ENCODE measurements around the gene IRAK4.

IRAK4 gene

DNA sequence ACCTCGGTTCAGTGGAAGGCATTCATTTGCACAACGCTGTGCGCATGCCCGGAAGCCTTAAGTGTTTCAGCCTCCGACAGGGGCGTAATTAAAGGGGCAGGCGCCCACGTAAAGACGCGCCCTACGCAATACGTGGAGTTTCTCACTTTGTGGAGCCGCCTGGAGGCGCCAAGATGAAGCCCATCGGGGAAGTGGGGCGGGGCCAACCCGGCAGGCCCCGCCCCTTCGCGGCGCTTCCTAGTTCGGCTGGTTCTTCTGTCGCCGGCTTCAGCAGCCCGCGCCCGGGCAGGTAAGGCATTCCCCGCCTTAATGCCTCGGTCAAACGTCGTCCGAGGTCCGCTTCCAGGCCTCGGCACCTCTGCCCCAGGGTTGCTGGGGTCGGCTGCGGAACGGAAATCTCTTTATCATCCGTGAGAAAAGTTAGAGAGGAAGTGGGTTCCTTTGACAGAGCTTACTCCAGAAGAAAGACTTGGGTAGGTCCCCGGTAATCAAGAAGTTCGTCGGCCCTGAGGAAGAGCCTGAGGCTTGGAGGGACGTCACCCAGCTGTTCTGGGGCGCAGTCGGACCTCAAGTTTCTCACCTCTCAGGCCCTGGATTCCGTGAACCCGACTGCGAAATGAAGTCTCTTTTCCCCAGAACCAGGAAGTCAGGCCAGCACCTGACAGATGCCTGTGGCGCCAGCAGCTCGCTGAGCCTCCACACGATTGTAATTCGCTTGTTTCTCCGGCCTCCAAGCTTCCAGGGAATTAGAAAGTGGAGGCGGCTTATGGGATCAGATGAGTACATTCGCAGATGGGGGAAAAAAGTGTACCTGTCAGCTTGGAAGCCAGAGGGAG lies at the start of gene IRAK4, which contains the start of gene PUS7L:
Gene IRAK4 (plus strand): TSS at position 224 of the 836 bp plus-strand sequence. CDS start 9,161 bp downstream, outside the sequence.
Gene PUS7L (minus strand): TSS at position 63 of the 836 bp plus-strand sequence. CDS start 3,545 bp downstream, outside the sequence.
- Histone ChIP-seq H3K9ac (ENCODE audit: low read length) (peak within 1 kb of the TSS; percentile 89), H3K4me1 (ENCODE audit: control insufficient read depth, insufficient read depth, low read length) (peaks cover 21% of the 10 kb centered on the region), H3K9me3 (ENCODE audit: control insufficient read depth, low read length) (no peaks in the 10 kb centered on the region), H3K27me3 (replicated peaks; ENCODE audit: control insufficient read depth, insufficient read depth, low read length) (no peaks in the 10 kb centered on the region), H3K36me3 (ENCODE audit: control insufficient read depth, insufficient read depth, low read length, severe bottlenecking) (peaks cover 7% of the 10 kb centered on the region), H3K4me3 (ENCODE audit: low read length) (peak within 1 kb of the TSS; percentile 90)
- DNase-seq (ENCODE audit: low read depth) = peak; percentile 99

DNA sequence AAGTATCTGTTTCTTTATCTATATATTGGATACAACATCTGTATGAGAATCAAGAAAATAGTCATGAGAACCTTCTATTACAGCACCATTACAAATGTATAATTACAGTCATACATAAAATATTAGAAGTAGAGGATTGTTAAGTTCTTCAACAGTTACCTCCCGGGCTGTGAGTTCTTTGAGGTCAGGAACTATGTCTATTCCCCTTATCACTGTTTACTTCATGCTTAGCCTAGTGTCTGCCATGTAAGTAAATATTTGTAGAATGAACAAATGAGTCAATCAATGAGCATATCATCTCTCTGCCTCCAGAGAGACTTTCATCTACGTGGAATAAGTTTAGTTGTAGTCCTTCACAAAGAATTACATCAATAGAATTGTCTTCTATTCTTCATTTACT lies 47.4 kb upstream of the IRAK4 start:
- DNase-seq (ENCODE audit: low read depth) = no peak
- peaks cover 22% of the 10 kb centered on the region for H3K9me3 ChIP-seq (ENCODE audit: control insufficient read depth, low read length)
- no peaks in the 10 kb centered on the region for H3K4me1 ChIP-seq (ENCODE audit: control insufficient read depth, insufficient read depth, low read length)
- no peak overlapping the region for H3K4me3 ChIP-seq (ENCODE audit: low read length)
- no peaks in the 10 kb centered on the region for H3K36me3 ChIP-seq (ENCODE audit: control insufficient read depth, insufficient read depth, low read length, severe bottlenecking)
- no peak overlapping the region for H3K9ac ChIP-seq (ENCODE audit: low read length)
- peaks cover 4% of the 10 kb centered on the region for H3K27me3 ChIP-seq (replicated peaks; ENCODE audit: control insufficient read depth, insufficient read depth, low read length)

DNA sequence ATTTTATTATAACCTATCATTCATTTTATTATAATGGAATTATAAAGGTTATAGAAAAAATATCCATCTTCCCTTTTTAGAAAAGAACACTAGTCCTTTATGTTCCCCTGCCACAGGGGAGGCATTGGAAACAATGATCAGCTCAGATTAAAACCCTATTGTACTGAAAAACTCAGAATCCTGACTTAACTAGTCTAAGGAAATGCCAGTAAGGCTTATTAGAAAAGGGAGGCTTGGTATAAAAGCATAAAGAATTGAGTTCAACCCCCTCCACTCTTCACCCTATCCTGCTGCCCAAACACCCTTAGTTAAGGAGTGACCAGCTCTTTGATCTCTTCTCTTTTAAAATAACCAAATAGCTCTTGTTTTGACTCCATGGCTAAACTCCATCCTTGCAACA lies 36.1 kb upstream of the IRAK4 start:
- no peak for DNase-seq (ENCODE audit: low read depth)
- peaks cover 5% of the 10 kb centered on the region for H3K4me1 ChIP-seq (ENCODE audit: control insufficient read depth, insufficient read depth, low read length)
- H3K36me3 ChIP-seq (ENCODE audit: control insufficient read depth, insufficient read depth, low read length, severe bottlenecking) = no peaks in the 10 kb centered on the region
- no peaks in the 10 kb centered on the region for H3K9me3 ChIP-seq (ENCODE audit: control insufficient read depth, low read length)
- H3K9ac ChIP-seq (ENCODE audit: low read length) = no peak overlapping the region
- no peak overlapping the region for H3K4me3 ChIP-seq (ENCODE audit: low read length)
- H3K27me3 ChIP-seq (replicated peaks; ENCODE audit: control insufficient read depth, insufficient read depth, low read length) = no peaks in the 10 kb centered on the region

DNA sequence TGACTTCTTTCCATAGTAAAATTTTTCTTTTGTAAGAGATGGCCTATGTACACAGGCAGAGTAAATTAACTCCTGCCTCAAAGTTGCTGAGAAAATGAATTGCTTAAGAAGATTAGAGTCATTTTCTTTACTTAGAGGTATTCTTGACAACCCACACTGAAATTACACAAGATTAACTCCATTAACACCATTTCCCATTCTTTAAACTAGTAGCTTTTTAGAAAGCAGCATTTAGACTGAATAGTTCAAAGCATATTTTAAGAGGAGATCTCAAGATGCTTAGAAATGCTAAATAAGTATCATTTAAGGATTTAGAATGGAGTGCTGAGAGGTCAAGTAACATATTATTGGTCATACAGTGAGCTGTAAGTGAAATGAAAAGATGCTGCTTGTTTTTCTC lies 35.6 kb upstream of the IRAK4 start:
- Histone ChIP-seq H3K4me3 (ENCODE audit: low read length) (no peak overlapping the region), H3K27me3 (replicated peaks; ENCODE audit: control insufficient read depth, insufficient read depth, low read length) (no peaks in the 10 kb centered on the region), H3K9me3 (ENCODE audit: control insufficient read depth, low read length) (no peaks in the 10 kb centered on the region), H3K4me1 (ENCODE audit: control insufficient read depth, insufficient read depth, low read length) (peaks cover 10% of the 10 kb centered on the region), H3K9ac (ENCODE audit: low read length) (no peak overlapping the region), H3K36me3 (ENCODE audit: control insufficient read depth, insufficient read depth, low read length, severe bottlenecking) (no peaks in the 10 kb centered on the region)
- no peak for DNase-seq (ENCODE audit: low read depth)

DNA sequence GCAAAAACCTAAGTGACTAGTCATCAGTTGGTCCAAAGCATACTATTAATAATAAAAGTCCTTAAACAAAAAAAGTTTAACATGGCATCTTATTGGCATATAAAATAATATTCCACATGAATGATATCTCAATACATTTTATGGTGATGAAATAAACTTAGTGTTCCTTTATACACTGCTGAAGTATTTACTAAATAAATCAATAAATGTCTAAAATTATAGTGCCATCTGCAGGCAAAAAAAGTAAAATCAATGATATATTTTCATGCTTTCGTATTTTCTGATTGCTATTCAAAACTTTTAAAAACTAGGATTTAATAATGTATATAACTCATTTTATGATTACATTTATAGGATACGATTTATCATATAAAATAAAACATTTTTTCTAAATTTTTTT lies 30.6 kb upstream of the IRAK4 start:
- no peaks in the 10 kb centered on the region for H3K27me3 ChIP-seq (replicated peaks; ENCODE audit: control insufficient read depth, insufficient read depth, low read length)
- no peaks in the 10 kb centered on the region for H3K9me3 ChIP-seq (ENCODE audit: control insufficient read depth, low read length)
- no peak overlapping the region for H3K4me3 ChIP-seq (ENCODE audit: low read length)
- peaks cover 7% of the 10 kb centered on the region for H3K36me3 ChIP-seq (ENCODE audit: control insufficient read depth, insufficient read depth, low read length, severe bottlenecking)
- peaks cover 10% of the 10 kb centered on the region for H3K4me1 ChIP-seq (ENCODE audit: control insufficient read depth, insufficient read depth, low read length)
- H3K9ac ChIP-seq (ENCODE audit: low read length) = peak overlapping the region; percentile 12
- DNase-seq (ENCODE audit: low read depth) = peak; percentile 63

DNA sequence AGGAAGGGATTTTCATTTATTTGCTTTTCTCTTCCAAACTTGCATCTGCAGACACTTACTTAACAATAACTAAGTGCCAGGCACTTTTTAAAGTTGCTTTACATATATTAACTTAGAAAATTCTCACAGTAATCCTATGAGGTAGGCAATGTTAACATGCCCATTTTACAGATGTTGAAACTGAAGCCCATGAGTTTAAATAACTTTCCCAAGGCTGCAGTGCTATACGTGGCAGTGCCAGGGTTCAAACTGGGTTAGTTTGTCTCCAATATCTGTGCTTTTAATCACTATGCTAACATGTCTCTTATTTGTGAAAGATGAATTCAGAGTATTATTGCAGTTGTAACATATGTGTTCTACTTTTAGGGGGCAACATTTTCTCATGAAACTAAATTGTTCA lies 30.1 kb upstream of the IRAK4 start:
- Histone ChIP-seq H3K4me1 (ENCODE audit: control insufficient read depth, insufficient read depth, low read length) (peaks cover 10% of the 10 kb centered on the region), H3K9ac (ENCODE audit: low read length) (peak overlapping the region; percentile 11), H3K4me3 (ENCODE audit: low read length) (no peak overlapping the region), H3K27me3 (replicated peaks; ENCODE audit: control insufficient read depth, insufficient read depth, low read length) (no peaks in the 10 kb centered on the region), H3K9me3 (ENCODE audit: control insufficient read depth, low read length) (no peaks in the 10 kb centered on the region), H3K36me3 (ENCODE audit: control insufficient read depth, insufficient read depth, low read length, severe bottlenecking) (peaks cover 7% of the 10 kb centered on the region)
- DNase-seq (ENCODE audit: low read depth) = no peak

DNA sequence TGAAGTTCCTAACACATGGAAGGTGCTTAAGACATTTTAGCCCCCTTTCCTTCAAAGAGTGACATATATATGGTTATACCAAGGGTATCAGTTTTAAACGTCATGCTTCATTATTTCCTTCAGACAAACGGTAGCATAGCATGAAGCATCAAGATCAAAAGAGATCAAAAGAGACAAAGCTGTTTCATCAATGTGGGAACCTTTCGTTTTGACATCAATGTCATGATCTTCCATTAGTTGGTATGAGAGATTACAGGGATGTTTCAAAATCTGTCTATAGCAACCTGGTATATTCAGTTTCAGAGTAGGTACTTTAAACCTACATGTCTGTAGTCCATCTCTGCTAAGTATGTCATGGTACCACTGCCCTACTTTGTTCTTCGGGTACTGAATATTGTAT lies 28.5 kb upstream of the IRAK4 start:
- no peak for DNase-seq (ENCODE audit: low read depth)
- Histone ChIP-seq H3K4me1 (ENCODE audit: control insufficient read depth, insufficient read depth, low read length) (peaks cover 10% of the 10 kb centered on the region), H3K4me3 (ENCODE audit: low read length) (no peak overlapping the region), H3K9me3 (ENCODE audit: control insufficient read depth, low read length) (no peaks in the 10 kb centered on the region), H3K27me3 (replicated peaks; ENCODE audit: control insufficient read depth, insufficient read depth, low read length) (no peaks in the 10 kb centered on the region), H3K9ac (ENCODE audit: low read length) (no peak overlapping the region), H3K36me3 (ENCODE audit: control insufficient read depth, insufficient read depth, low read length, severe bottlenecking) (peaks cover 7% of the 10 kb centered on the region)

DNA sequence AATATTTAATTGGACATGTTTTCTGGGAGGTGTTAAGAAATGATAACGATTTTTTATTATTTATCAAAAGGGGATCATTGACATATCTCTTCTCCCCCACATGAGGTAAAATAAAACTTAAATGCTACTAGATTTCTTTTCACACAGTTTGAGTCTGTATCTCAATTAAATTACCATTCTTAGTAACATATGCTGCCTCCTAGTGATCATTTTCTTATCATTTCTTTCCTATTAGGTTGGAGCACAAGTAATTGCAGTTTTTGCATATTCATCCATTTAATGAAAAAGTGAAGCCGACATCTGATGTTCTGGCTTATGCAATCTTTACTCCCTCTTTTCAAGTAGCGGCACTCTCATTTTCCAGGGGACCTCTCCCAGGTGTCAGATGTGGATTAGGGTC lies 25.1 kb upstream of the IRAK4 start:
- DNase-seq (ENCODE audit: low read depth) = no peak
- Histone ChIP-seq H3K9me3 (ENCODE audit: control insufficient read depth, low read length) (no peaks in the 10 kb centered on the region), H3K9ac (ENCODE audit: low read length) (no peak overlapping the region), H3K4me1 (ENCODE audit: control insufficient read depth, insufficient read depth, low read length) (peaks cover 5% of the 10 kb centered on the region), H3K36me3 (ENCODE audit: control insufficient read depth, insufficient read depth, low read length, severe bottlenecking) (peaks cover 14% of the 10 kb centered on the region), H3K4me3 (ENCODE audit: low read length) (no peak overlapping the region), H3K27me3 (replicated peaks; ENCODE audit: control insufficient read depth, insufficient read depth, low read length) (no peaks in the 10 kb centered on the region)

DNA sequence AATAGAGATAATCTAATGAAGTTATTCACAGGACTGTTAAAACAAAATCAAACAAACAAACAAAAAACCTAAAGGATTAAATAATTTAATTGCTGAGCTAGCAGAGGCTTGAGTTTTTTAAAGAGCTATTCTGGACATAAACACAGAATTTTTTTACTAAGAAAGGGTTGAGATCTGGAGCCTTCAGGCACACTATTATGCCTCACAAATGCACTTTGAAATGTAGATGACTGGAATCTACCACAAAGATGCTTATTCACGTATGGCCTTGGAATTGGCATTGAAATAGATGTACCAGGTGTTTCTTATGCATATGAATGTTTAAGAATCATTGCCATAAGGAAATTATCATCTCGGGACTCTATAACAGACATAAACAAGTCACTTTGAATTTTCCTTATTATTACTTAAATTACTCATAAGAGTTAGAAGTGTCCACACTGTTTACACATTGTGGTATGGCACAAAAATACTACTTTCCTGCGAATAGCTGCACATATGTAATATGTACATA lies 21.8 kb upstream of the IRAK4 start:
- DNase-seq (ENCODE audit: low read depth) = no peak
- no peak overlapping the region for H3K9ac ChIP-seq (ENCODE audit: low read length)

DNA sequence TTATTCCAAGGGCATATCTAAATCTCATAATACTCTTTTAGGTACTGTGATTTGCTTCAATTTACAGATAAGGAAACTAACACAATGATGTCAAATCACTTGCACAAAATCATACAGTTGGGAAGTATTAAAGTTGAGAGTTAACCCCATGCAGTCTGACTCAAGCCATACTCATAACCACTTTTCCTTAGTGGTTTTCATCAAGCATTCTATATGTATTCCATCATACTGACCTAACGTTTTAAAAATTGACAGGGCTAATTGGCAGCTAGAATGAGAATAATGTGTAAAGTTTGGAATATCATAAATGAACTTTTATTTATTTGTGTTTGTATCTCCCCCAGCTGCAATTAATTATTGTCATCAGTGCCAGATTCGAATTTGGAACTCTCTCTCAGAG lies 21.1 kb upstream of the IRAK4 start:
- DNase-seq (ENCODE audit: low read depth) = peak; percentile 33
- H3K9me3 ChIP-seq (ENCODE audit: control insufficient read depth, low read length) = no peaks in the 10 kb centered on the region
- peaks cover 28% of the 10 kb centered on the region for H3K4me1 ChIP-seq (ENCODE audit: control insufficient read depth, insufficient read depth, low read length)
- H3K4me3 ChIP-seq (ENCODE audit: low read length) = no peak overlapping the region
- no peaks in the 10 kb centered on the region for H3K27me3 ChIP-seq (replicated peaks; ENCODE audit: control insufficient read depth, insufficient read depth, low read length)
- H3K9ac ChIP-seq (ENCODE audit: low read length) = no peak overlapping the region
- H3K36me3 ChIP-seq (ENCODE audit: control insufficient read depth, insufficient read depth, low read length, severe bottlenecking) = peaks cover 7% of the 10 kb centered on the region

More for the DNA sequence above, 21.8 kb upstream of the IRAK4 start:
- H3K4me1 ChIP-seq (ENCODE audit: control insufficient read depth, insufficient read depth, low read length) = peaks cover 23% of the 10 kb centered on the region
- H3K4me3 ChIP-seq (ENCODE audit: low read length) = no peak overlapping the region
- no peaks in the 10 kb centered on the region for H3K9me3 ChIP-seq (ENCODE audit: control insufficient read depth, low read length)
- peaks cover 7% of the 10 kb centered on the region for H3K36me3 ChIP-seq (ENCODE audit: control insufficient read depth, insufficient read depth, low read length, severe bottlenecking)
- no peaks in the 10 kb centered on the region for H3K27me3 ChIP-seq (replicated peaks; ENCODE audit: control insufficient read depth, insufficient read depth, low read length)

DNA sequence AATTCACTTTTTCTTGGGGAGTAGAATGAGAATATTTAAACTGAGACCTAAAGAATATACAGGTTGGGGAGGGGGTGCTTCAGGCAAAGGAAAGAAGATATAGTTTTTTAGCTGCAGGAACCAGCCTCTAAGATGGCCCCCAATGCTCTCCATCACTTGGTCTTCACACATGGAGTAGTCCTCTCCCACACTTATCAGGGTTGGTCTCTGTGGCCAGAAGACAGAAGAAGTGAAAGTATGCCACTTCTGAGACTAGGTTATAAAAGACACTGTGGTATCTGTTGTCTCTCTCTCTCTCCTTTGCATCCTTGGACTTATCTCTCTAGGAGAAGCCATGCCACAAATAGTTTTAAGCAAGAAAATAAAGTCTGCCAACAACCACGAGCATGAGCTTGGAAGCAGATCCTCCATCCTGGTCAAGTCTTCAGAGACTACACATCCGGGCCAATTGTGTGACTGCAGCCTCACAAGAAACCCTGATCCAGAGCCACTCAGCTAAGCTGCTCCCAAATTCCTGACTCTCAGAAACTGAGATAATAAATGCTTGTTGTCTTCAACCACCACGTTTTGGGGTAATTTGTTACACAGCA lies 18.1 kb upstream of the IRAK4 start:
- peaks cover 16% of the 10 kb centered on the region for H3K9me3 ChIP-seq (ENCODE audit: control insufficient read depth, low read length)
- H3K36me3 ChIP-seq (ENCODE audit: control insufficient read depth, insufficient read depth, low read length, severe bottlenecking) = peaks cover 27% of the 10 kb centered on the region
- H3K4me3 ChIP-seq (ENCODE audit: low read length) = peak overlapping the region; percentile 39
- peaks cover 30% of the 10 kb centered on the region for H3K4me1 ChIP-seq (ENCODE audit: control insufficient read depth, insufficient read depth, low read length)
- no peak for DNase-seq (ENCODE audit: low read depth)
- H3K9ac ChIP-seq (ENCODE audit: low read length) = peak overlapping the region; percentile 50
- H3K27me3 ChIP-seq (replicated peaks; ENCODE audit: control insufficient read depth, insufficient read depth, low read length) = no peaks in the 10 kb centered on the region
